ENCODE measurements around the gene FHOD1. TPM values are rescaled to one million over a fixed set of nuclear protein-coding genes. Genes with fewer than 3 reads are reported as not detected.

Gene FHOD1
- total RNA-seq, 1 donor from 2014 or later: 119 TPM

DNA sequence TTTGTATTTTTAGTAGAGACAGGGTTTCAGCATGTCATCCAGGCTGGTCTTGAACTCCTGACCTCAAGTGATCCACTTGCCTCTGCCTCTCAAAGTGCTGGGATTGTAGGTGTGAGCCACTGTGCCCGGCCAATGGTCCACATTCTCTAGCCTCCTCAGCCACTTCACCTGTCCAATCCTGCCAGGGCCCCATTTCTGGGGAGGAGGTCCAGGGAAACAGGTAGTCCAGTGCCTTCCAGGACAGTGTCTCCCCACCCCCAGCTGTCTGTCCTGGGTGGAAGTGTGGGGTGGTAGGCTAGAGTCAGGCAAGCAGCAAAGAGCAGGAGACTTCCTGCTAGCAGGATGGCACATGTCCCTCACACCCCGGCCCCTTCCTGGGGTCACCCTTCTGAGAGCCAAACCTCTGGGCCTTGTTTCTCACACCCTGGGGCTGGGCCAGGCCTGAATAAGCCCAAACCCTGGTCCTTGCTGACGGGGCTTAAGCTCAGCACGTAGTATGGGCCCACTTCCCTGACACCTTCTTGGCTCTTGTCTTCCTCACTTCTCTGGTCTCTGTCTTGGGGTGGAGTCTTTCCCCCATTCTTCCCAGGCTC, 5.0 kb downstream of the FHOD1 start:
- DNase-seq (ENCODE audit: low spot score): no peak
- Mint-ChIP-seq H3K9me3 (no peaks in the 10 kb centered on the region), H3K4me3 (no peak overlapping the region), H3K4me1 (ENCODE audit: low read depth) (peaks cover 51% of the 10 kb centered on the region), H3K36me3 (ENCODE audit: low read depth) (peaks cover 15% of the 10 kb centered on the region), H3K27ac (peak overlapping the region; percentile 67), H3K27me3 (ENCODE audit: insufficient read depth) (no peaks in the 10 kb centered on the region)
- intact Hi-C loops (cut with micrococcal nuclease): loop anchor here (10.0 kb wide), 2 partner anchors 843 to 1083 kb away; partner anchors contain the start of gene NFATC3

DNA sequence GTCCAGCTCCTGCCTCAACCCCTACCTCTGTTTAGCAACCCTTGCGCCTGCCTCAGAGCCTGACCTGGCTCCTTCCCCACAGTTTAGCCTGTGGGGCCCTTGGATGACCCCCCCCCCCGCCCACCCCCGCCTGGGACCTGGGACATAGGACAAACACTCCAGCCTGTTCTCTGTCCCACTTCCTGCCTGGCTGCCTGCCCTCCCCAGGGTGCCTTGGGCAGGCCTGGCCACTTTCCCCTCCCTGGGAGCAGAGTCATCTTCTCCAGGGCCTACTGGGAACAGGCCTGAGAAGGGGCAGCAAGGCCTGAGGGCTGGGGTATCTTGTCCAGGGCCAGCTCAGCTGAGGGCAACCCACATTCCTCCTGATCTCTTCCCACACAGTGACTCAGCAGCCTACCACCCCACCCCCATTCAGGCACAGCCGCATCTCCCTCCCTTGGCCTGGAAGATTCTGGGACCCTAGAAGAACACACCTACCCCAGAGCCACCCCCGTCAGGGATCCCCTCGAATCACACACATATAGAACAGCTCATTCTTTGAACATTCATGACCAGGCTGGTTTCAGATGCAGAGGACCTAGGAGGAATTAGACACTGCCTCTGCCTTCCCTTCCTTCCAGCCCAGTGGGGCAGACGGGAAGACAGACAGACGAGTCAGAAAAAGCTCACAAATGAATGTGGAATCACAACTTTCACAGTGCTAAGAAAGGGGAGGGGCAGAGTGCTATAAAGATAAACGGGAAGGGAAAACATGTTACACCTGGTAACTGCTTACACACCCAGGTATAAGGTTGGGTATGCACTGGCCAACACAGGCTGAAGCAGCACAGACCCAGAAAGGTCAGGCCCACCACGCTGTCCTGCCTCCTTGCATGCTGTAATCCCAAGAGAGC, 6.0 kb downstream of the FHOD1 start:
- Mint-ChIP-seq H3K9me3 (no peaks in the 10 kb centered on the region), H3K4me1 (ENCODE audit: low read depth) (peaks cover 51% of the 10 kb centered on the region), H3K27ac (peak overlapping the region; percentile 56), H3K4me3 (no peak overlapping the region), H3K36me3 (ENCODE audit: low read depth) (peaks cover 19% of the 10 kb centered on the region), H3K27me3 (ENCODE audit: insufficient read depth) (no peaks in the 10 kb centered on the region)
- DNase-seq (ENCODE audit: low spot score): no peak
- intact Hi-C loops (cut with micrococcal nuclease): loop anchor here (10.0 kb wide), 2 partner anchors 844 to 1084 kb away; partner anchors contain the start of gene NFATC3

DNA sequence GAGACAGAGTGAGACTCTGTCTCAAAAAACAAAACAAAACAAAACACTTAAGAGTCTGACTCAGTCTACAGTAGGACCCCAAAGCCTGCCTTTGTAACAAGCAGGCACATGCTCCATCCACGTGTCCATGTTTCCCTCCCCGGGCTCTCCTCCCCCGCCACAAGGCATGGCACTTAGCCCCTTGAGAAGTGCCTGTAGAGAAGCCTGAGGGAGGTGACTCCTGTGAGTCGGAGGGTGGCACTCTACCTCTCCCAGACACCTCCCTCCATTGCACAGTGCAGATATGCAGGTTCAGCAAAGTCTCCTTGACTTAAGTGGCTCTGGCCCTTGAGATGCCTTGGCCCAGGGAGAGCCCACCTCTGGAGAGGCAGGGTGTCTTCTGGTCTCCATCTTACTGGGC, 6.8 kb downstream of the FHOD1 start:
- peaks cover 51% of the 10 kb centered on the region for H3K4me1 Mint-ChIP-seq (ENCODE audit: low read depth)
- DNase-seq (ENCODE audit: low spot score): no peak
- H3K27ac Mint-ChIP-seq: no peak overlapping the region
- no peaks in the 10 kb centered on the region for H3K27me3 Mint-ChIP-seq (ENCODE audit: insufficient read depth)
- intact Hi-C loops (cut with micrococcal nuclease): loop anchor here (10.0 kb wide), 2 partner anchors 844 to 1084 kb away; partner anchors contain the start of gene NFATC3
- H3K9me3 Mint-ChIP-seq: no peaks in the 10 kb centered on the region
- no peak overlapping the region for H3K4me3 Mint-ChIP-seq
- H3K36me3 Mint-ChIP-seq (ENCODE audit: low read depth): peaks cover 23% of the 10 kb centered on the region

DNA sequence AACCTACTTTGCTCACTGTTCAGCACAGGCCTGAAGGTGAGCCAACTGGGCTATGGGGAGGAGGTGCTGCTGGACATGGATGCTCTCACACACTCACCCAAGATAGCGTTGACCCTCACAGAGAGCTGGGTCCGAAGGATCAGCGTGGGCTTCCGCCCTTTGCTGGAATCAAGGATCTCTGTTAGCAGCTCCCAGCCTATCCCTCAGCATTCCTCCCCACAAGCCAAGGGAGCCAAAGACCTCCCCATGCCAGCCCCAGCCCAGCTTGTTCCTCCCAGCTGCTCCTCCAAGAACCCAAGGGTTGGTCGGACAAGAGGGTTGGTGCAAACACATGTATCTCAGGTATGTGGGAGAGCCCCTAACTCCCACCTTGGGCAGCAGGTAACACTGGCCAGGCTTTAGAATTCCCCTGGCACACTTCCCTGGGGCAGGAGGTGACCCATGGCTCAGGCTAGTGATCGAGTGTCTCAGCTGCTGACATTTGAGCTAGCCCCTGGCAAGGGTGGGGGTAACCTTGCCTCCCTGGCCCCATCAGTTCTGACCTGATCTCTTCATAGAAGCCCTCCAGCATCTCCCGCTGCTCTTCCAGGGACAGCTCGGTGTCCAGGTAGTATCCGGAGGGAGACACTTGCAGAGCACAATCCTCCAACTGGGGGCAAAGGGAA, 8.3 kb downstream of the FHOD1 start:
- Mint-ChIP-seq H3K27ac (peak overlapping the region; percentile 16), H3K4me3 (no peak overlapping the region), H3K27me3 (ENCODE audit: insufficient read depth) (no peaks in the 10 kb centered on the region), H3K9me3 (no peaks in the 10 kb centered on the region), H3K4me1 (ENCODE audit: low read depth) (peaks cover 35% of the 10 kb centered on the region), H3K36me3 (ENCODE audit: low read depth) (peaks cover 27% of the 10 kb centered on the region)
- no peak for DNase-seq (ENCODE audit: low spot score)
- intact Hi-C loops (cut with micrococcal nuclease): no loop called here

DNA sequence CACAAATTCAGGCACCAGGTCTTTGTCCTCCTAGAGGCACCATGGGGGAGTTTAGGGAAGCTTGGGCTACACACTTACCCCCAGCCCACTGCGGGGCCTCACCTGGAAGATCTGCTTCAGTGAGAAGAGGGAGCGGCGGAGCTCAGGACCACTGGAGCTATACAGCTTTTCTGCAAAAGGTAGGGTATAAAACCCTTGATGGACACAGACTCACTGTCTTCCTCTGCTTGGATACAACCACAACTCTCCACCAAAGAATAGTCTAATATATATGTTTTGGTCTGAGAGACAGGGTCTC, 9.1 kb downstream of the FHOD1 start:
- Mint-ChIP-seq H3K9me3 (no peaks in the 10 kb centered on the region), H3K27me3 (ENCODE audit: insufficient read depth) (no peaks in the 10 kb centered on the region), H3K27ac (no peak overlapping the region), H3K4me3 (no peak overlapping the region), H3K4me1 (ENCODE audit: low read depth) (peaks cover 28% of the 10 kb centered on the region), H3K36me3 (ENCODE audit: low read depth) (peaks cover 30% of the 10 kb centered on the region)
- DNase-seq (ENCODE audit: low spot score): no peak
- intact Hi-C loops (cut with micrococcal nuclease): no loop called here

DNA sequence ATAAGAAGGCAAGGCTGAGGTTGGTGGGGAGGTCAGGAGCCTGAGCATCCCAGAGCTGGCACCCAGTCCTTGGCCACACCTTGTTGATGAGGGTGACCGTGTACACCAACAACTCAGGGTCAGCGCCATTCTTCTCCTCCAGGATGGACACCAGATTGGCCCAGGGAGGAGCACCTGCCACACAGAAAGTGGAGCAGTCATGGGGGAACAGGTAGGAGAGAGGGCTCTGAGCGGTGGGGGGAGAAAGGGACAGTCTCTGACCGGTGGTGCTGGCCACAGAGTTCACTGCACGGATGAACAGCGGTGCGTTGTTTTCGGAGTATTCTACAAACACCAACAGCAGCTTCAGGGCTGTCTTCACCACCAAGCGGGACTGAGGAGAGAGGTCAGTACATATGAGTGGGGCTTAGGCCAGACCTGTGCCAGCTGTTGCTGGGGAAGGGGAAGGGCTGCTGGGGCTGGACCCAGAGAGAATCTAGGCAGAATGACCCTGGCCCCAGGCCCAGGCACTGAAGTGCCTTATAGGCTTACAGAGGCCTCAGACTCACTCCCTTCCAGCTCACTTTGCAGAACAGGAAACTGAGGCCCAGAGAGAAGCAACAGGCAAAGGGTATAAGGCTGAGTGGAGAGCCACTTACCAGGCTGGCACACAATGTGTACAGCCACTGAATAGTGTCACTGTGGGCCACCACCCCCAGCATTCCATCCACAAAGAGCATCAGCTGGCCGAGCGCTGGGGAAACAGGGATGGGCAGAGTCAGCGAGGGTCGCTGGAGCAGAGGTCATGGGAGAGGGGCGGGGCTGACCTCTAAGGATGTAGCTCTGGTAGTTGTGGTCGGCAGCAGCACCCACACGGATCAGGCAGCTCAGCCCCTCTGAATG, 9.6 kb downstream of the FHOD1 start:
- no peak overlapping the region for H3K27ac Mint-ChIP-seq
- no peaks in the 10 kb centered on the region for H3K27me3 Mint-ChIP-seq (ENCODE audit: insufficient read depth)
- H3K36me3 Mint-ChIP-seq (ENCODE audit: low read depth): peaks cover 31% of the 10 kb centered on the region
- no peak overlapping the region for H3K4me3 Mint-ChIP-seq
- no peak for DNase-seq (ENCODE audit: low spot score)
- H3K4me1 Mint-ChIP-seq (ENCODE audit: low read depth): peaks cover 26% of the 10 kb centered on the region
- intact Hi-C loops (cut with micrococcal nuclease): no loop called here
- no peaks in the 10 kb centered on the region for H3K9me3 Mint-ChIP-seq

DNA sequence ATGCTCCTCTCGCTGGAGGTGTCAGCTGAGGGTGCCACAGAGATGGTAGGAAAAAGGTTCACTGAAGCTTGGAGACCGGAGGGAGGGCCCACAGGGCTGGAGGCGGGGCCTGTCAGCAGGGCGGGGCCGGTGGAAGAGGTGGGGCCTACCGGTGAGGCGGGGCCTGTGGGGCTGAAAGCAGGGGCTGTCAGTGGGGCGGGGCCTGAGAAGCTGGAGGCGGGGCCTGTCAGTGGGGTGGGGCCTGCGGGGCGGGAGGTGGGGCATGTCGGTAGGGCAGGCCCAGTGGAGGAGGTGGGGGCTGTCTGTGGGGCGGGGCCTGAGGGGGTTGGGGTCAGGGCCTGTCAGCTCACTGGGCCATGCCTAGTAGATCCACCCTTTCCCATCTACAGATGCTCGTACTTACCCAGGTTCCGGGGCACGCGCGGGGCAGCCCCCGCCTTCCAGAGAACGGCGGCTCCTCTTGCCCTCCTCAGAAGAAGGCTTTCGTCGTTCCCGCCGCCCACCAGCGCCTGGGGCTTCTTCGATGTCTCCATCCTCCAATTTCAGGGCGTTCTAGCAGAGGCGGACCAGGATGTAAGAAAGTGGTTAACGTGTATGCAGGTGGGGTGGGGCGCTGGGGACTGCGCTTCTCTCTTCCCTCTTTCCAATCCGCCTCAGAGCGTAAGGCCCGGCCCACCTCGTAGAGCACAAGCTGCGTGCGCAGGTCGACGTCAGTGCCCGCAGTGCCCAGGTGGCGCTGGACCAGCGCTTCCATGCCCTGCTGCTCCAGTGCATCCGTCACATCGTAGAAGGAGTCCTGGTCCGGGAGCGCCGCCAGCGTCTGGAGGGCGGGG, 10.5 kb downstream of the FHOD1 start:
- intact Hi-C loops (cut with micrococcal nuclease): loop anchor here (1.0 kb wide), 2 partner anchors 8 to 10 kb away; no protein-coding TSS in a partner anchor
- peak; percentile 73 for DNase-seq (ENCODE audit: low spot score)

DNA sequence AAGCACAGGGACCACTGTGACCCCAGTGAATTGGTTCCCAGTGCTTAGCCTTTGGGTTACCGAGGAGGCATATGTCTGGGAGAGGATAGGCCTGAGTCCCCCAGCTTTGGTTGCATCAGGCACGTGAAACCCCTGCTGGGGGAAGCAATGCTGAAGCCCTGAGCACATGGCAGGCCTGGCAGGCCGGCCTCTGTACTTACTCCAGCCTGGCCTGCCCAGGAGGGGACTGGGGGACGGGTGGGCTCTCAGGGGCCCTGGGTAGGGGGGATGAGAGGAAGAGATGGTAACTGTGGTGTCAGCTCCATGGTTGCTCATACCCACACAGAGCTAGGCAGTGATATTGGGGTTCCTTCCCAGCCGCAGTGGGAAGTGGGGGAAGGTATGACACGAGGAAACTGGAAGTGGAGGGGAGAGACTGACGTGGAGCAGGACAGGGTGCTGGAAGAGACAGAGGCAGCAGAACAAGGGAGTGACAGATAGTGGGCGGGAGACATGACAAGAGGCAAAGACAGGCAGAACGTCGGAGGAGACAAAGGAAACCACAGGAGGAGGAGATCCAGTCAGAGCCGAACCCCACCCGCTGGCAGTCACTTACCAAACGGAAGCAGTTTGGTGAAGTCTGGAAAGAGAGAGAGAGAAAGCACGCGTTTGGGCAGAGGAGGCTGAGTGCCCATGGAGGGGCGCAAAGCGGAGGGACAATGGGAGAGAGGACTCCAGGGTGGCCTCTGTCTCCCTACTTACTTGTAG, 11.3 kb downstream of the FHOD1 start:
- H3K27me3 Mint-ChIP-seq (ENCODE audit: insufficient read depth): no peaks in the 10 kb centered on the region
- peaks cover 27% of the 10 kb centered on the region for H3K36me3 Mint-ChIP-seq (ENCODE audit: low read depth)
- DNase-seq (ENCODE audit: low spot score): no peak
- peak overlapping the region; percentile 31 for H3K4me3 Mint-ChIP-seq
- H3K4me1 Mint-ChIP-seq (ENCODE audit: low read depth): peaks cover 10% of the 10 kb centered on the region
- intact Hi-C loops (cut with micrococcal nuclease): loop anchor here (1.0 kb wide), 2 partner anchors 8 to 10 kb away; no protein-coding TSS in a partner anchor
- no peaks in the 10 kb centered on the region for H3K9me3 Mint-ChIP-seq
- peak overlapping the region; percentile 80 for H3K27ac Mint-ChIP-seq

More for the DNA sequence above, 10.5 kb downstream of the FHOD1 start:
- H3K9me3 Mint-ChIP-seq: no peaks in the 10 kb centered on the region
- H3K36me3 Mint-ChIP-seq (ENCODE audit: low read depth): peaks cover 29% of the 10 kb centered on the region
- no peaks in the 10 kb centered on the region for H3K27me3 Mint-ChIP-seq (ENCODE audit: insufficient read depth)
- peak overlapping the region; percentile 80 for H3K27ac Mint-ChIP-seq
- peaks cover 17% of the 10 kb centered on the region for H3K4me1 Mint-ChIP-seq (ENCODE audit: low read depth)
- H3K4me3 Mint-ChIP-seq: peak overlapping the region; percentile 31

DNA sequence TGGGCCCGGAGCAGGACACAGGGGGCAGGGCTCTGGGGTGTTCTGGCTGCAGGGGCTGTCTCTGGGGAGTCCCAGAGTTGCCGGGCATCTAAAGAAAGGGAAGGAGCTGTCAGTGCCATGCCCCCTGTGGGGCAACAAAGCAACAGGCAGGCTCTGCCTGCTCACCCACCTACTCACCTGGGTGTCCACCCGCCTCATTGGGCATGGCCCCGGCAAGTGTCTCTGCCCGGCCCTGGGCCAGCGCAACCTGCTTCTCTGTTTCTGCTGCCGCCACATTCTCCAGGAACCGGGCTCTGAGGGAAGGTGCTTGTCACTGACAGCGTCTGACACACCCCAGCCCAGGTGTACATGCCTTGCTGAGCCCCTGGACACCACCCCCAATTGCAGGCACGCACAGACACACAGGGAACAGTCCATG, 13.1 kb downstream of the FHOD1 start:
- H3K27ac Mint-ChIP-seq: no peak overlapping the region
- H3K27me3 Mint-ChIP-seq (ENCODE audit: insufficient read depth): no peaks in the 10 kb centered on the region
- no peak for DNase-seq (ENCODE audit: low spot score)
- H3K36me3 Mint-ChIP-seq (ENCODE audit: low read depth): peaks cover 33% of the 10 kb centered on the region
- no peak overlapping the region for H3K4me3 Mint-ChIP-seq
- intact Hi-C loops (cut with micrococcal nuclease): no loop called here
- no peaks in the 10 kb centered on the region for H3K9me3 Mint-ChIP-seq
- H3K4me1 Mint-ChIP-seq (ENCODE audit: low read depth): peaks cover 3% of the 10 kb centered on the region

DNA sequence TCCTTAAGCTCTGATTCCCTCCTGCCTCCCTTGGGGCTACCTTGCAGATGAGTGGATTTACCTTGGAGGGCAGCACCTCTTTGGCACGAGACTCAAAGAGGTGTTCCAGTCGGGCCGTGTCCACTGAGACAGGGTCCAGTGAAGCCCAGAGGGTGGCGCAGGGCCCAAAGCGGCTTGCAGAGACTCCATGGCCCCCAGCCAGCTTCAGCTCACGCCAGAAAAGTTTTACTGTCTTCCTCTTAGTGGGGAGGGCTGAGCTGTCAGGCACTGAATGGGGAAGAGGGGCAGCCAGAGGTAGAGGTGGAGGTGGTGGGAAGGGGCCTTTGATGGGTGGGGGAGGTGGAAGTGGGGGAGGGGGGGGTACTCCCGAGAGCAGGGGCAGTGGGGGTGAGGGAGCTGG, 13.7 kb downstream of the FHOD1 start:
- peaks cover 37% of the 10 kb centered on the region for H3K36me3 Mint-ChIP-seq (ENCODE audit: low read depth)
- H3K27me3 Mint-ChIP-seq (ENCODE audit: insufficient read depth): no peaks in the 10 kb centered on the region
- intact Hi-C loops (cut with micrococcal nuclease): no loop called here
- DNase-seq (ENCODE audit: low spot score): no peak
- no peak overlapping the region for H3K27ac Mint-ChIP-seq
- no peaks in the 10 kb centered on the region for H3K9me3 Mint-ChIP-seq
- H3K4me3 Mint-ChIP-seq: no peak overlapping the region
- H3K4me1 Mint-ChIP-seq (ENCODE audit: low read depth): no peaks in the 10 kb centered on the region

All from activated T-helper 1 cell treated with anti-CD3 and anti-CD28 coated beads, Interleukin-12 subunit alpha, Interleukin-12 subunit beta, Interleukin-2, Interleukin-4 antibody, amounts not matched to agents 30 ng/mL and 10 ng/mL and 1 ng/mL, durations not matched to agents 14 hours and 24 hours and 36 hours (primary cell).